Fibroblast of pulmonary artery (primary cell): ENCODE data around the gene UCP3.

Experiments used
- DNase-seq: peaks from one replicate; pipeline ENCODE4 v3.0.0-alpha.2; 2010; ENCODE audit warnings: low read depth
- H3K4me3 ChIP-seq: replicated peaks from 2 replicates; pipeline ENCODE4 v1.5.1; 2011; ENCODE audit warnings: low read depth, mild to moderate bottlenecking, control low read depth, low read length, moderate library complexity
- CTCF ChIP-seq: IDR thresholded peaks from 2 replicates; pipeline ENCODE4 v1.5.1; 2011; ENCODE audit warnings: mild to moderate bottlenecking, control low read depth, low read length, inconsistent platforms; ENCODE audit errors: missing control alignments

Gene UCP3

GRCh38 chr11:74005721-74006517 is 3.0 kb downstream of the UCP3 start:
- no peak for TF ChIP-seq CTCF
- DNase-seq: no peak
- no peak overlapping the region for H3K4me3 ChIP-seq

- no peak overlapping the region for H3K4me3 ChIP-seq
- no peak for TF ChIP-seq CTCF
- no peak for DNase-seq
Observed at GRCh38 chr11:74004759-74005615, 3.9 kb downstream of the UCP3 start.

- no peak for DNase-seq
- no peak overlapping the region for H3K4me3 ChIP-seq
- no peak for TF ChIP-seq CTCF
Observed at GRCh38 chr11:74004046-74004695, 4.7 kb downstream of the UCP3 start.

GRCh38 chr11:74002832-74003231 is 6.1 kb downstream of the UCP3 start:
- no peak overlapping the region for H3K4me3 ChIP-seq
- TF ChIP-seq CTCF: no peak
- DNase-seq: no peak

- DNase-seq: no peak
- H3K4me3 ChIP-seq: no peak overlapping the region
- no peak for TF ChIP-seq CTCF
Observed at GRCh38 chr11:74001822-74002286, 7.0 kb downstream of the UCP3 start.

GRCh38 chr11:74000307-74001133 is 8.4 kb downstream of the UCP3 start:
- TF ChIP-seq CTCF: no peak
- H3K4me3 ChIP-seq: no peak overlapping the region
- DNase-seq: no peak
